HG02852 (cell line): Measurements from ENCODE around the gene DBNL.

Source experiments
- ATAC-seq: cut with Tn5 transposase; IDR thresholded peaks from one replicate; pipeline ENCODE4 v1.9.1; 2021; ENCODE audit warnings: mild to moderate bottlenecking, moderate library complexity; ENCODE audit not compliant: unreplicated experiment

Gene DBNL

DNA sequence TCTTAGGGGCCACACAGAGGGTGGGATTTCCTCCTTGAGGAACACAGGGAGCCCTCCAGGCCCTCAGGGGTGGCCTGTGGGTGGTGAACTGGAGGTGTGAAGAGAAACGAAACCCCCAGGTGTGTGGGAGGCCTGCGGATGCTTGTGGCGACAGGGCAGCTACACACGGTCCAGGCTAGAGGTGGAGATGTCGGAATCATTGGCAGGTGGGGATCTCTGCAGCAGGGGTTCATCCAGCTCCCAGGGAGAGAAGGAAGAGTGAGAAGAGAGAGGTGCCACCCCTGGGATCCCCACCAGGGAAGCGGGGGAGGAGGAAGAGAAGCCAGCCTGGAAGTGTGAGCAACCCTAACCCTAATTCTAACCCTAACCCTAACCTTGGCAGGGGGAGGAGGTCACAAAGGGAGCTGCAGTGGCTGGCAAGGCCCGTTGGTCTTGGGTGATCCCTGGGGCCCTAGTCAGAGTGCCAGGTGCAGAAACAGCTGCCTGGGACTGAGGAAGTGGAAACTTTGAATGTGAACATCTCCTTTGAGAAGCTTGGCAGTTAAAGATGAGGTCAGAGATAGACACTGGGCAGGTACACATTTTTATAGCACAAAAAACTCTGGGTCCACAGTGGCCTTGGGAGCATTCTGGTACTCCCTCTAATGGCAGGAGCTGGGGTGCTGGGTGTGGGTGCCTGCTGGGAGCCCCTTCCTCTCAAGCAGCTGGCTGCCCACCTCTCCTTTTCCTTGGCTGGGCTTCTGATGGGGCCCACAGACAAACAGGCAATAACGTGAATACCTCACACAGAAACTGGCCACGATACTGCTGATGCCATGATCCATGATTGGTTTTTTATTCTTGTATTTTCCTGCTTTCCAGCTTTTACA, 52.8 kb downstream of the DBNL start:
- peak; percentile 66 for ATAC-seq

DNA sequence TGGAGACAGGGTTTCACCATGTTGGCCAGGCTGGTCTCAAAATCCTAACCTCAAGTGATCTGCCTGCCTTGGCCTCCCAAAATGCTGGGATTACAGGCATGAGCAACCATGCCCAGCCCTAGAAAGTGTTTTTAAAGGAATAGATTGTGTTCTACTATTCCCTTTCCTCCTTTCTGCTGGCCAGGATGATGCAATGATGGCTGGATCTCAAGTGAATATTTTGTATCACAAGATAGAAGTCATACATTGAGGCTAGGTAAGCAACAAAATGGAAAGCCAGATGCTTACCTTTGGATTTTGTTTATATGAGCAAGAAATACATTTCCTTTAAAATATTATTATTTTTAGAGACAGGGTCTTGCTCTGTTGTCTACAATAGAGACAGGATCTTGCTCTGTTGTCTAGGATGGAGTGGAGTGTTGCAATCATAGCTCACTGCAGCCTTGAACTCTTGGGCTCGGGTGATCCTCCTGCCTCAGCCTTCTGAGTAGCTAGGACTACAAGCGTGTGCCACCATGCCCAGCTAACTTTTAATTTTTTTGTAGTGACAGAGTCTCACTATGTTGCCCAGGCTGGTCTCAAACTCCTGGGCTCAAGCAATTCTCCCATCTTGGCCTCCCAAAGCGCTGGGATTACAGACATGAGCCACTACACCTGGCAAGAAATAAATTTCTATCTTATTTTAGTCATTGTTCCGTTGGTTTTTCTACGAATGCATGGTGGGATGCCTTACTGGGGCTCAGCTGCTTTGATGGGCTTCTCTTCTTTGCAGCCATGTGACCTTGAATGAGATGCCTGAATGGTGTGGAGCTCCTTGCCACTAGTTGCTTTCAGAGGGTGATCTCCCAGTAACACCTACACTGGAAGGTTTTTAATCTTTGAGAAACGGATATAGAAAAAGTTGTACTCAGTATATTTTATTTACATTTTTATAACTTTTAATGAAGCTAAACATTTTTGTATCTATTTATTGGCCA, 53.9 kb downstream of the DBNL start:
- no peak for ATAC-seq

DNA sequence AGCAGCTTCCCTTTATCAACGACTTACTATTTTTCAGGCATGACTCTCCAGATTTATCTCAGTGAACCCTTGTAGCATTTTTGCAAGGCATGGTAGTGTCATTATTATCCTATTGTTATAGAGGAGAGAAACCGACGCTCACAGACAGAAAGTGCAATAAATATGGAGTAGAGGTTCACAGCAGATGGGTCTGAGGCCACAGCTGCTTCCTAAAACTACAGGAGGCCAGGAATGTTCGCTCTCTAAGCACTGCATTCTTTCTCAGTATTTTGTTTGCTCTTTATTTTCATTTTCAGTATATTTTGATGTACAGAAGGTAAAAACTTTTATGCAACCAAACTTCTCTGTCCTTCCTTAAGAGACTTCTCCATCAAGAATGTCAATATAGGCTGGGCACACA, 55.2 kb downstream of the DBNL start:
- ATAC-seq = no peak

DNA sequence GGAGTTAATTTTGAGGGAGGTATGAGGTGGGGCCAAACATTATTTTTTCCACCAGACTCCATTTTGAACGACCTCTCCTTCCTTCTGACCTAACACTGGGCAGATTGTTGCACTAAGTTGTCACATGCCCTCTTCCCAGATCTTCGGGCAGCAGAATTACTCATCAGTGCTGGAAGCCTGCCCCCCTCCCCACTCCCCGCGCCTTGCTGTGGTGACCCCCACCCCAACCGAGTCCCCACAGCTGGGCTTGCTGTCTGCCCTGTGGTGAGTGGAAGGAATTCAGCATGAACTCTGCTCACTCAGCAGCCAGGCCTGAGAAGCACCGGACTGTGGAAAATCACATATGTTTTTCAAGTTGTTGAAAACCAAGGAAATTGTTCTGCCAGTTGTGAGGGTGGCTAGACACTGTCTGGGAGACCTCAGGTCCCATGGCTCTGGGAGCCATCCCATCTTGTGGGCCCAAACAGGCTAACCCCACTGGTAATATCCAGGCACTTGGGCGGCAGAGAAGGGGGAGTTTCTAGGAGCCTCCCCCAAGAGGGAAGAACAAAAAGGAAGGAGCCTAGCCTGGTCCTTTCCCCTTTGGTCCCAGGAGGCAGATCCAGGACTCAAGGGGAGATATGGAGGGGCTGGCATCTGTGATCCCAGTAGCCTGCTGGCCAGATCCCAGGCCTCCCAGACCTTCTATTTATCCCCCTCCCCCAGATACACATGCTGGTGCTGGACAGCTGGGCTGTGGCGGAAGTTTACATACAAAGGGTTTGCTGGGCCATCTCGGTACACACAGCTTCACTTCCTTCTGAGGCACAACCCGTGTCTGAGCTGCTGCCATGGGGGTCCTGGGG, 56.2 kb downstream of the DBNL start:
- ATAC-seq = no peak

DNA sequence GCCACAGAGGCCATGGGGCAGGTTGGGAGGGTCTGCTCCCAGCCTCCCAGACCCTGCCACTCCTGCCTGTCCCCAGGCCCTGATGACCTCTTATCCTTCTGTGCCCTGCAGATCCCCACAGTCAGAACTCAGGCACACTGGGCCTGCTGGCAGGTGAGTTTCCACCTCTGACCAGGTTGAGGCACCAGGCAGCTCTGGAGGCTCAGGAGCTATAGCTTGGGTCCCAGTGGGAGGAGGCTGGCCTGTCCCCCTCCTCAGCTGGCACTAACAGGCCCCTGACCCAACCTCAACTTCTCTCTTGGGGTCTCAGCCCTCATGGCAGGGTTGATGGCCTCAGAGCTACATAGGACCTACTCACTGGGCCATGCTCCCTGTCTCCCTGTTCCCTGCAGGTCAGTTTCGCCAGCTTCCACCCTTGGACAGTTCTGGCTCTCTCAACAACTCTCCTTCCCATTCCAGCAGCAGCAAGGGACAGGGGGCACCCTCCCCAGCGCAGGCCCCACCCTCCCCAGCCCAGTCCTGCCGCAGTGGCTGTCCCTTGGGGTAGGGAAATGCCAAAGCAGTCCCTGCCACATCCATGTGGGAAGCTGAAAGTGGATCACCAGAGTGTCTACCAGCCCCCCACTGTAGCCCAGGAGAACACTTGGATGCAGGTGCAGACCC, 56.9 kb downstream of the DBNL start:
- ATAC-seq = no peak

DNA sequence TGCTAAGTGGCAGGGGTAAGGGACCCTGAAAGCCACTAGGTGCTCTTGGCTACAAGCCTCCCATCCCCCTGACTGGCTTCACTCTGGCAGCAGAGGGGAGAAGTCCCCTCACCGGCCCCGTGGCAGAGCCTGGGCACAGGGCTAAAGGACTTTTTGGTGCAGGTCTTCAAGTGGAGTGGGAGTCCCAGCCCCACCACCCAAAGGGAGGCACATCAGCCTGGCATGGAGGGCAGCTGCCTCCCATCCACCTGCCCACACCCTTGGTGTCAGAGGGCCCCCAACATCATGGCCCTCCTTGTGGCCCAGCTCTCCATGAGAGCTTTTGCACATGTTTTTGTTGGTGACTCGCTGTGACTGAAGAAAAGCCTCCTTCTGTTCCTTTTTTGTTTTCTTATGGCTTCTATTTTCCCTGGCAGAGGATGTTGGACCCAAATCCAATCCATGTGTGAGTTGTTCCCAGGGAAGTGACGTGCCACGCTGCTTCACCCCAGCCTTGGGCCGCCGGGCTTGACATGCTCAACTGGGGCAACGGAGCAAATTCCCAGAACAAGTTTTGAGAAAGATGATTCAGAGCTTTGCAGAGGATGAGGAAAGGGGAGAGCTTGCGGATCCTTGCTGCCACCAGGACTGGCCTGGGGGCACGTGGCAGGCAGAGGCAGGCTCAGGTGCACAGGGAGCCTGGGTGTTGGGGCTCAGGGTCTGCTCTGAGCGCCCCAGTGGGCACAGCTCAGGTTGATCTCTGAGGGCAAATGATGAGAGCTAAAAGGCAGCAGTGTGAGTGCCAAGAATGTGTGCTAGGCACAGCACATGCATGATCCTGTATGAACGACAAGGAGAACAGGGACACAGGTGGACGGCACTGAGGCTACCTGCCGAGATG, 57.7 kb downstream of the DBNL start:
- ATAC-seq = no peak

DNA sequence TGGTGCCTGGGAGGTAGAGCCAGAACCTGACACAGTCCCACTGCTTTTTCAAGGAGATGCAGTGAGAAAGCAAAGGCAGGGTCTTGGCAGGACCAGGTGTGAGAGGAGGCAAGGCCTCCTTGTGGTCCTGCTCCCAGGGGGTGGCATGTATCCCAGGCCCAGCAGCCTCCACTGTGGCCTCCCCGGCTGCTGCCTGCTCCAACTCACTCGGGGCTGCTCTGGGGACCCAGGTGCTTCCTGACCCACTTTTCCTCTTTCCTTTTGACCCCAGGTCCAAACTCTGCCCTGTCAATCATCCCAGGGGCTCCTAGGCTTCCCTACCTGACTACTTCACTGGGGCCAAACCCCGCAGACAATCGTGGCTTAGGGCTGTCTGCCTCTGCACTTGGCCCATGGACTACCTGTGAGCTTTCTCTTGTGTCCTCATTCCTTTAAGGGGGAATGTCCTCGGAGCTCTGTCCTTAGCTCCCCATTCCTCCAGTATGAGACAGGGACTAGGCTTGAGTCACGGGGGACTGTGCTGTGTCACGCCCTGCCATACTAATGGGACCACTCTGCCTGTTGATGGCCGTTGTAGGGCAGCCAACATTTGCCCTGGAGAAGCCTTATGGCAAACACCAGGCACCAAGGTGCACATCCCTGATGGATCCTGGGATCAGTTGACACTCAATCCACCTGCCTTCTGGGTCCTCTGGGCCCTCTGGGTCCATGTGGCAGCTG, 58.5 kb downstream of the DBNL start:
- no peak for ATAC-seq

DNA sequence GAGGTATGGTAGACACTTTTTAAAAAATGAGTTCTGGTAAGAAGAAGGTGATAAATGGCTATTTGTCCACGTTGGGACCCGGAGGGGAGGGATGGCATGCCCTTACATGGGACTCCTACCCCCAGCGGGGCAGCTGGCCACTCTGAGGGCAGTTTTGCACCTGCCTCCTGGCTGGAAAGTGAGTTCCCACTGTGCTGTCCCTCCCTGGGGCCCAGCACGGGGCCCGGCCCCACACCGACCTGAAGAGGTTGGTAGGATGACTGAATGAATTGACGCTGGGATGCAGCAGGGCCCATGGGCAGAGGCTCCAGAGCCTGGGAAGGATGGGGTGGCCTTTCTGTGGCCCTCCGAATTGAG, 59.0 kb downstream of the DBNL start:
- no peak for ATAC-seq

DNA sequence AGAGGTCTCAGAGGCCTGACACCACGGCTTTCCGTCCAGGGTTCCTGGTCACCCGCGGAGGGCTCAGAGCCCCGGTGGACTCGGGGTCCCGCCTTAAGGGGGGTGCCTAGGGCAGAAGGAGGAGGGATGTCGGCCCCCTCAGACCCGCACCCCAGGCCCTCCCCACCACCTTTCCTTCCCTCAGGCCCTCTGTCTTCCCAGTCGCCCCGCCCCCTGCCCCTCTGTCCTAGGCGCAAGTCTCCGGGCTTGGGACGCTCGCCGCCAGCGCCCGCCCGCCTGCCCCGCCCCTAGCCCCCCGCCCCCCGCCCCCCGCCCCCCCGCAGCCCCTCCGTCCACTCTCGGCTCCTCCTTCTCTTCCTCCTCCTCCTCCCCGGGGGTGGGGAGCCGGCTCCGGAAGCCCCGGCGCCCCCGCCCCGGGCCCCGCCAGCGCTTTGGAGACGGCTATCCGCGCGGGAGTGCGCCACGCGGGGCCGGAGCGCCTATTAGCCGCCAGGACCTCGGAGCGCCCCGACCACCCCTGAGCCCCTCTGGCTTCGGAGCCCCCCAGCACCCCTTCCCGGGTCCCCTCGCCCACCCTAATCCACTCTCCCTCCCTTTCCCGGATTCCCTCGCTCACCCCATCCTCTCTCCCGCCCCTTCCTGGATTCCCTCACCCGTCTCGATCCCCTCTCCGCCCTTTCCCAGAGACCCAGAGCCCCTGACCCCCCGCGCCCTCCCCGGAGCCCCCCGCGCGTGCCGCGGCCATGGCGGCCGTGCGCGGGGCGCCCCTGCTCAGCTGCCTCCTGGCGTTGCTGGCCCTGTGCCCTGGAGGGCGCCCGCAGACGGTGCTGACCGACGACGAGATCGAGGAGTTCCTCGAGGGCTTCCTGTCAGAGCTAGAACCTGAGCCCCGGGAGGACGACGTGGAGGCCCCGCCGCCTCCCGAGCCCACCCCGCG, 59.7 kb downstream of the DBNL start, which contains the start of gene AEBP1:
Gene AEBP1 (plus strand): TSS at position 423 of the 937 bp plus-strand sequence. CDS start 321 bp downstream, at position 744.
- no peak for ATAC-seq

DNA sequence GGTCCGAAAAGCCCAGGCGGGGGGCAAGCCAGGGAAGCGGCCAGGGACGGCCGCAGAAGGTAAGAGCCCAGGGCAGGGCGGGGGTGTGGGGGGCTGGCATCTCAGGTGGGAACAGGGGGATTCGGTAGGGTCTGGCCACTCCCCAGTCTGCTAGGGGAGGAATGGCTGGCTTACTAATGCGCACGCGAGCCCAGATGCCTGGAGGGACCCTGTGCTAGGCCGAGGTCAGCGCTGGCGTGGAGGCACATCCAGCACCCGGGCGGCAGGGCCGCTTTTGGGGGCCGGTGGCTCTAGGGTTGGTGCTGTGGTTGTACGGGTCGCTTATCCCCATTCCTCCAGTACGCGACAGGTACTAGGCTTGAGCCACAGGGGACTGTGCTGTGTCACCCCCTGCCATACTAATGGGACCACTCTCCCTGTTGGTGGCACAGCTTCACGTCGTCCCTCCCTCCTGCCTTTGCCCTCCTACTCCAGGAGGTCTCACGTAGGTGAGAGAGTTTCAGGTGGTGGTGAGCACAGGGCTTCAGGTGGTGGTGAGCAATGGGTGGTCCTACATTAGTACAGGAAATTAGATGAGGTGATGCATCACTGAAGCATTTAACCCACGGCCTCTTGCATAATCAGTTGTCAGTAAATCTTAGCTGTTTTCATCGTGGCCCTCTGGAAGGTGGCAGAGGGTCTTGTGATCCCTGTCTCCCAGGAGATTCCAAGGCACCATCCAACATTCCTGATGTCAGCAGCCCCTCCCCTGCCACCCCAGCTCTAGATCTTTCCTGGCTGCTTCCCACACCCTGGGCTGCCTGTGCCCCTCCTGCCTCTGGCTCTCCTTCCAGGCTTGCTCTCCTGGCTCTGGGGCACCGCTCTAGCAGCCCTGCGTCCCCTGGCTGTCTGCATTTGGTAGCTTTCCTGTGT, 60.6 kb downstream of the DBNL start:
- no peak for ATAC-seq

DNA sequence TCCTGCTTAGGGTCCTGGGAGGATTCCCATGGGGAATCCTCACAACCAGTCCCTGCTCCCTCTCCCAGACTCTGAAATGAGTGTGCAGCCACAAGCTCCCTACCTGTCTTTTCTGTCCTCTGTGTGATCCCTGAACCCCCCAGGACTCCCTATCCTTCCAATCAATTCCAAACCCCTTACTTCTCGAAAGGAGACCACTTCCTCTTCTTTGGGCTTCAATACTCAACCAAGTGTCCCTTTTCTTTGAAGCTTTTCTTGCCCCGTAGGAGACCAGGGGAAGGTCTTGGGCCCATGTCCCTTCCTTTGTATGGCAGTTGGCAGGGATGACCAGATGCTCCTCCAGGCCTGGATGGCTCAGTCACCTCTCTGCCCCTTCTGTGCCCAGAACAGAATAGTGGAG, 61.3 kb downstream of the DBNL start:
- no peak for ATAC-seq

DNA sequence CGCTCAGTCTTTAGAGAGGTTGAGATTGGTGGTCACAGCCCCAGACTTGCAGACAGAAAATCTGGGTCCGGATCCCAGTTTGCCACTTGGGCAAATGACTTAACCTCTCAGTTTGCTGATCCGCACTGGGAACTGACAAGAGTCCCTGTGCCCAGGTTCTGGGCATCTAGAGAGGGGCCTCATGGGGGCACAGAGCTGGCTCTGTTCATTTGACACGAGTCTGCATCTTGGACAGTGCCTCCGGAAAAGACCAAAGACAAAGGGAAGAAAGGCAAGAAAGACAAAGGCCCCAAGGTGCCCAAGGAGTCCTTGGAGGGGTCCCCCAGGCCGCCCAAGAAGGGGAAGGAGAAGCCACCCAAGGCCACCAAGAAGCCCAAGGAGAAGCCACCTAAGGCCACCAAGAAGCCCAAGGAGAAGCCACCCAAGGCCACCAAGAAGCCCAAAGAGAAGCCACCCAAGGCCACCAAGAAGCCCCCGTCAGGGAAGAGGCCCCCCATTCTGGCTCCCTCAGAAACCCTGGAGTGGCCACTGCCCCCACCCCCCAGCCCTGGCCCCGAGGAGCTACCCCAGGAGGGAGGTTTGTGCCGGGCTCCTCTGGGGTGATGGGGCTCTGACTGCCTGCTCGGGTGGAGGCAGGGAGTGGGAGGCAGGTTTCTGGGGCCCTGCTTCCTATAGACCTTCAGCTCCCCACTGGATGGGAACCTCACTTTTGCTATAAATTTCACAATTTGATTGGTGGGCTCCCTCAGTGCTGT, 62.0 kb downstream of the DBNL start:
- no peak for ATAC-seq

DNA sequence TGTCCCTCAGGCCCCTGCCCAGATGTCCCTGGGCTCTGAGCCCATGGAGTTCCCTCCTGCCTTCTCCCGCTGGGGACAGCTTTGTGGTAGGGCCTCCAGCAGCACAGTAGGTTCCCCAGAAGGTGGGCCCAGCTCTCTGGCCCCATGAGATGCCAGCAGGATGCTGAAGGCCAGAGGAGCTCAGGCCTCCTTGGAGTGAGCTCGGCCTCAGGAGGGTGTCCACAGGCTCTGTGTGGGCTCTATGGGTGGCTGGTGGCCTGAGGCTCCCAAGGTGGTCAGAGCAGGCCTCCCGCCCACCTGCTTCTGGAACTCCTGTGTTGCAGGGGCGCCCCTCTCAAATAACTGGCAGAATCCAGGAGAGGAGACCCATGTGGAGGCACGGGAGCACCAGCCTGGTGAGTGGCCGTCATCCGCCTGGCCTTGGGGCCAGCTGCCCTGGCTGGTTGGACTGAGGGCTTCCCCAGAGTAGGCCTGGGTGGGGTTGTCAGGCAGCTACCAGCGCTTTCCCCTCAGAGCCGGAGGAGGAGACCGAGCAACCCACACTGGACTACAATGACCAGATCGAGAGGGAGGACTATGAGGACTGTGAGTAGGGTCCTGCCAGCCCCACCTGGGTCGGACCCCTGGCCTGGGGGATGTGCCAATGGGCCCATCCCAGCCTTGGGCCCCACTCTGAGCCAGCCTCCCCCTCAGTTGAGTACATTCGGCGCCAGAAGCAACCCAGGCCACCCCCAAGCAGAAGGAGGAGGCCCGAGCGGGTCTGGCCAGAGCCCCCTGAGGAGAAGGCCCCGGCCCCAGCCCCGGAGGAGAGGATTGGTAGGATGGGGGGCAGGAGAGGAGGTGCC, 62.8 kb downstream of the DBNL start:
- ATAC-seq = no peak

DNA sequence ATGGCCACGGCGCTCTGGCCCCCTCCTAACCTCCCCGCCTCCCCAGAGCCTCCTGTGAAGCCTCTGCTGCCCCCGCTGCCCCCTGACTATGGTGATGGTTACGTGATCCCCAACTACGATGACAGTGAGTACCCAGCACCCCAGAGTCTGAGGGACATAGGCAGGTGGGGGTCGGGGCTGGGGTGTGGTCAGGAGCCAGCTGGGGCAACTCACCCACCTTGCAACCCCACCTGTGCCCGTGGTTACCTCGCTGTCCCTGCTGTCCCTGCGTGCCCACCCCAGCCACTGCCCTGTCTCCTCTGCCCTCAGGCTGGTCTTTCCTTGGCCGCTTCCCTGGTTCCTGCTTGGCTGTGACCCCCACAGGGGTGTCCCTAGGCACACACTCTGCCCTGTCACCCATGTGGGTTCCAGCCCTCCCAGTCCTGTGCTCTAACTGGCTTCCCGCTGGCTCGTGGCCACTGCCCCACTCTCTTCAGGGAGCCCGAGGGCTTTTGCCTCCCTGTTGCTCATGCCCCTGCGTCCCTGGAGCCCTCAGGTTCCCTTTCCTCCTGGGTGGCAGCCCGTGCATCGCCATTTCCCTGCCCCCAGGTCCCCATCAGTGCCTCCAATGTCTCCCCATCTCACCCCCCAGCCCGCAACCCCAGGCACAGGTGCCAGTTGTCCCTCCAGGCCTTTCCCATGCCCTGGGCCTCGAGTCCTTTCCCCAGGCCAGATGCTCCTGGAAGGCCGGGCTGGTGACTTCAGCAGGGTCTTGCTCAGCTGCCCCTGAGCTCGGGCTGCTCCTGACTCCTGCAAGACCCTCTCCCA, 63.7 kb downstream of the DBNL start:
- ATAC-seq = no peak
